Keratinocyte (primary cell): Measurements from ENCODE around the gene PREP.

Experiments
- CTCF ChIP-seq, 3 experiments: IDR thresholded peaks in 1 of 3; conservative IDR thresholded peaks in 1 of 3; optimal IDR thresholded peaks in 1 of 3; 2 replicates in 2 of 3; 3 replicates in 1 of 3; pipeline versions ENCODE3 to v1.5.1; 2011; ENCODE audit warnings: low read length in 3 of 3, mild to moderate bottlenecking in 3 of 3, moderate library complexity in 2 of 3, control low read depth in 1 of 3, inconsistent platforms in 1 of 3; ENCODE audit not compliant: insufficient read depth in 2 of 3; ENCODE audit errors: extremely low read depth in 1 of 3
- EZH2 ChIP-seq: IDR thresholded peaks from one replicate; pipeline ENCODE4 v1.6.1; 2012; ENCODE audit warnings: inconsistent platforms, mild to moderate bottlenecking, low read length, moderate library complexity

- TF ChIP-seq CTCF (optimal IDR thresholded peaks at IDR 0.05 in 1 of 3, IDR thresholded peaks at IDR 0.05 in 1 of 3, conservative IDR thresholded peaks at IDR 0.05 in 1 of 3; ENCODE audit: extremely low read depth in 1 of 3, insufficient read depth in 2 of 3, low read length in 3 of 3) (no peak), EZH2 (no peak)
Observed at GRCh38 chr6:105409734-105410133, 6.9 kb upstream of the PREP start.
